IMR-90 (cell line): ENCODE measurements around the gene GARIN3. TPM values are rescaled to one million over a fixed set of nuclear protein-coding genes. Genes with fewer than 3 reads are reported as not detected.

Experiments used
- ATAC-seq: fragments of 200-7000 bp; cut with Tn5 transposase; 2 replicates; pipeline ENCODE4 v1.9.1; 2020; ENCODE audit warnings: low read depth, mild to moderate bottlenecking, moderate library complexity
- BruUV-seq: library from RNA; stranded (reverse); fragments of 400-500 nt; replicated peaks from 2 replicates; lab custom pipeline; 2021; lab: Mats Ljungman, UMichigan
- CTCF ChIA-PET: fragments of 300-600 bp; formaldehyde crosslinking; extraction: SDS; loops from one replicate; lab custom pipeline; 2021; ENCODE audit warnings: antibody characterized with exemption; lab: Yijun Ruan, JAX
- POLR2A ChIA-PET: fragments of 300-600 bp; sonication (Branson Sonifier 250); formaldehyde crosslinking; loops from one replicate; lab custom pipeline; 2022; ENCODE audit warnings: antibody characterized with exemption; ENCODE audit not compliant: unreplicated experiment; lab: Charles Lee
- DNase-seq: peaks from one replicate; pipeline ENCODE4 v3.0.0; 2013
- H2AFZ ChIP-seq: replicated peaks from 2 replicates; pipeline ENCODE3; 2013; ENCODE audit warnings: low read length, mild to moderate bottlenecking; ENCODE audit not compliant: poor library complexity
- H2AK5ac ChIP-seq: 2 replicates; pipeline ENCODE4 v1.6.1; 2013; ENCODE audit warnings: low read depth, low read length, inconsistent platforms
- H2AK9ac ChIP-seq: replicated peaks from 2 replicates; pipeline ENCODE3; 2013; ENCODE audit warnings: mild to moderate bottlenecking, low read depth, low read length, moderate library complexity; ENCODE audit not compliant: poor library complexity
- H2BK120ac ChIP-seq: 2 replicates; pipeline ENCODE4 v1.6.1; 2013; ENCODE audit warnings: low read depth, low read length, inconsistent platforms
- H2BK15ac ChIP-seq: 3 replicates; pipeline ENCODE4 v1.6.1; 2013; ENCODE audit warnings: low read depth, low read length, inconsistent platforms
- H2BK20ac ChIP-seq: 2 replicates; pipeline ENCODE4 v1.6.1; 2013; ENCODE audit warnings: low read depth, mild to moderate bottlenecking, inconsistent platforms, low read length, moderate library complexity
- H2BK5ac ChIP-seq: 2 replicates; pipeline ENCODE4 v1.6.1; 2013; ENCODE audit warnings: mild to moderate bottlenecking, low read depth, low read length, inconsistent platforms; ENCODE audit not compliant: poor library complexity, severe bottlenecking
- H3K14ac ChIP-seq: replicated peaks from 2 replicates; pipeline ENCODE4 v1.6.1; 2013; ENCODE audit warnings: low read depth, low read length, inconsistent platforms
- H3K18ac ChIP-seq: 2 replicates; pipeline ENCODE4 v1.6.1; 2013; ENCODE audit warnings: low read depth, low read length, control low read depth
- H3K23ac ChIP-seq: 2 replicates; pipeline ENCODE4 v1.6.1; 2013; ENCODE audit warnings: low read depth, low read length, inconsistent platforms
- H3K27ac ChIP-seq: 2 replicates; pipeline ENCODE4 v1.5.1; 2013; ENCODE audit warnings: mild to moderate bottlenecking, control low read depth, low read length; ENCODE audit not compliant: insufficient read depth
- H3K27me3 ChIP-seq: 2 replicates; pipeline ENCODE4 v1.6.1; 2013; ENCODE audit warnings: low read length; ENCODE audit not compliant: control insufficient read depth, insufficient read depth
- H3K36me3 ChIP-seq: 2 replicates; pipeline ENCODE4 v1.6.1; 2013; ENCODE audit warnings: low read length, mixed read lengths; ENCODE audit not compliant: control insufficient read depth, insufficient read depth
- H3K4ac ChIP-seq: 2 replicates; pipeline ENCODE4 v1.6.1; 2013; ENCODE audit warnings: low read depth, low read length, inconsistent platforms
- H3K4me1 ChIP-seq: 2 replicates; pipeline ENCODE4 v1.6.1; 2013; ENCODE audit warnings: low read length, mixed read lengths; ENCODE audit not compliant: control insufficient read depth, insufficient read depth
- H3K4me2 ChIP-seq: 2 replicates; pipeline ENCODE4 v1.6.1; 2013; ENCODE audit warnings: low read depth, mild to moderate bottlenecking, control low read depth, low read length, moderate library complexity
- H3K4me3 ChIP-seq: 2 replicates; pipeline ENCODE4 v1.5.1; 2013; ENCODE audit warnings: low read depth, mild to moderate bottlenecking, control low read depth, low read length, moderate library complexity; ENCODE audit not compliant: insufficient read depth
- H3K56ac ChIP-seq: 2 replicates; pipeline ENCODE4 v1.6.1; 2013; ENCODE audit warnings: low read length, inconsistent platforms; ENCODE audit not compliant: insufficient read depth; ENCODE audit errors: extremely low read depth
- H3K79me1 ChIP-seq, 2 experiments: 2 replicates each; pipeline ENCODE4 v1.6.1; 2013; ENCODE audit warnings: low read length in 2 of 2, inconsistent platforms in 1 of 2, low read depth in 1 of 2
- H3K9ac ChIP-seq: 2 replicates; pipeline ENCODE4 v1.6.1; 2013; ENCODE audit warnings: low read depth, low read length, control low read depth
- H3K9me1 ChIP-seq: 2 replicates; pipeline ENCODE4 v1.6.1; 2013; ENCODE audit warnings: low read length, inconsistent platforms; ENCODE audit not compliant: insufficient read depth
- H3K9me3 ChIP-seq: 2 replicates; pipeline ENCODE4 v1.6.1; 2013; ENCODE audit warnings: low read length; ENCODE audit not compliant: control insufficient read depth, insufficient read depth
- H4K20me1 ChIP-seq: 2 replicates; pipeline ENCODE4 v1.6.1; 2013; ENCODE audit warnings: low read length, inconsistent platforms; ENCODE audit not compliant: insufficient read depth
- H4K5ac ChIP-seq: 2 replicates; pipeline ENCODE4 v1.6.1; 2013; ENCODE audit warnings: mild to moderate bottlenecking, low read depth, low read length, control low read depth
- H4K8ac ChIP-seq, 2 experiments: 2 replicates each; pipeline ENCODE4 v1.6.1; 2013; ENCODE audit warnings: low read depth in 2 of 2, low read length in 2 of 2, control low read depth in 1 of 2, inconsistent platforms in 1 of 2
- H4K91ac ChIP-seq: 2 replicates; pipeline ENCODE4 v1.6.1; 2013; ENCODE audit warnings: low read depth, low read length, inconsistent platforms; ENCODE audit not compliant: insufficient read depth
- BHLHE40 ChIP-seq: fragments of 150-350 bp; IDR thresholded peaks from 2 replicates; pipeline ENCODE4 v1.6.1; 2016; ENCODE audit warnings: mild to moderate bottlenecking, low read depth, low read length
- CEBPB ChIP-seq: IDR thresholded peaks from 2 replicates; pipeline ENCODE4 v1.6.1; 2012; ENCODE audit warnings: low read depth, low read length, improper control_type of control experiment
- CHD1 ChIP-seq: IDR thresholded peaks from 2 replicates; pipeline ENCODE4 v1.6.1; 2012; ENCODE audit warnings: low read depth, low read length, improper control_type of control experiment
- CTCF ChIP-seq: conservative IDR thresholded peaks from 2 replicates; pipeline ENCODE4 v1.5.1; 2012; ENCODE audit warnings: mild to moderate bottlenecking, low read depth, low read length, improper control_type of control experiment
- ELK1 ChIP-seq: fragments of 150-350 bp; IDR thresholded peaks from 2 replicates; pipeline ENCODE4 v1.6.1; 2016; ENCODE audit warnings: low read depth, mild to moderate bottlenecking, low read length, moderate library complexity, borderline replicate concordance
- FOS ChIP-seq: fragments of 150-350 bp; IDR thresholded peaks from 2 replicates; pipeline ENCODE4 v1.6.1; 2016; ENCODE audit warnings: low read depth, low read length
- MAFK ChIP-seq: IDR thresholded peaks from 2 replicates; pipeline ENCODE4 v1.6.1; 2012; ENCODE audit warnings: low read depth, low read length, improper control_type of control experiment
- MAZ ChIP-seq: IDR thresholded peaks from 2 replicates; pipeline ENCODE4 v1.6.1; 2012; ENCODE audit warnings: low read depth, mild to moderate bottlenecking, low read length, improper control_type of control experiment, moderate library complexity, borderline replicate concordance
- MXI1 ChIP-seq: IDR thresholded peaks from 2 replicates; pipeline ENCODE4 v1.6.1; 2012; ENCODE audit warnings: low read depth, mild to moderate bottlenecking, low read length, moderate library complexity, borderline replicate concordance
- NFE2L2 ChIP-seq: fragments of 150-350 bp; IDR thresholded peaks from 2 replicates; pipeline ENCODE4 v1.6.1; 2016; ENCODE audit warnings: low read depth, mild to moderate bottlenecking, low read length
- POLR2A ChIP-seq: IDR thresholded peaks from 2 replicates; pipeline ENCODE4 v1.6.1; 2012; ENCODE audit warnings: mild to moderate bottlenecking, low read depth, low read length
- RAD21 ChIP-seq: IDR thresholded peaks from 2 replicates; pipeline ENCODE4 v1.6.1; 2012; ENCODE audit warnings: low read length, improper control_type of control experiment
- RCOR1 ChIP-seq: IDR thresholded peaks from 2 replicates; pipeline ENCODE4 v1.6.1; 2012; ENCODE audit warnings: mild to moderate bottlenecking, low read length, improper control_type of control experiment; ENCODE audit not compliant: insufficient replicate concordance
- RFX5 ChIP-seq: IDR thresholded peaks from 2 replicates; pipeline ENCODE4 v1.8.0; 2012; ENCODE audit warnings: low read depth, mild to moderate bottlenecking, low read length, moderate library complexity
- SMC3 ChIP-seq: fragments of 150-350 bp; IDR thresholded peaks from 2 replicates; pipeline ENCODE4 v1.6.1; 2016; ENCODE audit warnings: low read depth, mild to moderate bottlenecking, antibody characterized with exemption, low read length, moderate library complexity
- USF2 ChIP-seq: fragments of 150-350 bp; IDR thresholded peaks from 2 replicates; pipeline ENCODE4 v1.6.1; 2017; ENCODE audit warnings: mild to moderate bottlenecking, antibody characterized with exemption, low read length, low read depth
- WGBS, 2 experiments: methylation state at CpG; one replicate each; pipeline versions ENCODE4 v1.1.5 to v1.1.7; 2013; ENCODE audit warnings: missing lambda C conversion rate in 2 of 2; ENCODE audit not compliant: insufficient read length in 1 of 2; ENCODE audit errors: extremely low coverage in 2 of 2; 5-methylcytosine and 5-hydroxymethylcytosine counted together
- dilution Hi-C: fragments of 300-500 bp; cut with HindIII; formaldehyde crosslinking; loops from one replicate; pipeline ENCODE4 v1.14.3; 2018; ENCODE audit warnings: low sequenced_read_pairs; ENCODE audit not compliant: unreplicated experiment
- in situ Hi-C: fragments of 300-500 bp; cut with MboI; formaldehyde crosslinking; loops from 3 replicates; pipeline ENCODE4 v1.14.3; 2019; ENCODE audit warnings: low sequenced_read_pairs, inconsistent platforms, mixed read lengths
- intact Hi-C: fragments of 100-400 bp; cut with micrococcal nuclease; formaldehyde crosslinking; loops from 2 replicates; pipeline ENCODE4 v1.10.0; 2022
- polyA plus RNA-seq, 3 experiments: library from polyadenylated mRNA; depleted of rRNA; stranded (reverse); fragments of >200 nt; gene quantifications; 2 replicates each; pipeline ENCODE4 v1.2.3, GENCODE V29; 2012; ENCODE audit warnings: low replicate concordance in 1 of 3
- total RNA-seq: library from RNA; depleted of rRNA; stranded (reverse); fragments of >200 nt; gene quantifications from 2 replicates; pipeline ENCODE4 v1.2.3, GENCODE V29; 2012

The GARIN3 gene
- total and polyA plus RNA-seq, 2 of the 4 experiments (the other 2 are of a cell fraction): not detected

- Histone ChIP-seq H2AK5ac (no peak overlapping the region), H2BK20ac (no peak overlapping the region), H3K27me3 (no peaks in the 10 kb centered on the region), H2AFZ (no peak overlapping the region), H3K14ac (no peak overlapping the region), H2BK120ac (no peak overlapping the region), H2BK15ac (no peak overlapping the region), H3K9me1 (no peaks in the 10 kb centered on the region), H3K27ac (no peak overlapping the region), H3K56ac (no peak overlapping the region), H4K20me1 (no peaks in the 10 kb centered on the region), H3K4me2 (no peak overlapping the region), H3K9ac (no peak overlapping the region), H3K36me3 (no peaks in the 10 kb centered on the region), H3K9me3 (no peaks in the 10 kb centered on the region), H3K23ac (no peak overlapping the region), H3K79me1 (no peaks in the 10 kb centered on the region), H2AK9ac (no peak overlapping the region), H3K4ac (no peak overlapping the region), H3K4me3 (no peak overlapping the region), H3K4me1 (peaks cover 2% of the 10 kb centered on the region; the same call in 1 of the 2 replicates), H4K91ac (no peak overlapping the region), H4K5ac (no peak overlapping the region), H4K8ac (no peak overlapping the region), H2BK5ac (no peak overlapping the region), H3K18ac (no peak overlapping the region)
- BruUV-seq: no TSS peak
- no CpG with 5 or more reads among the region's 1 CpG for WGBS, 2 experiments
- in situ Hi-C loops: no loop called here
- DNase-seq (no peak), ATAC-seq (no peak)
- CTCF ChIA-PET: interaction anchor here (1.9 kb wide), 1 partner anchor 28 kb away, joined by 5 read pairs; the partner anchor contains the start of gene MED7
- no peak for TF ChIP-seq MXI1
- no peak for TF ChIP-seq USF2
- TF ChIP-seq MAZ: no peak
- no peak for TF ChIP-seq POLR2A
- TF ChIP-seq RCOR1: no peak
- no peak for TF ChIP-seq RFX5
- no peak for TF ChIP-seq CHD1
- no peak for TF ChIP-seq SMC3
- TF ChIP-seq BHLHE40: no peak
- TF ChIP-seq RAD21: no peak
- no peak for TF ChIP-seq ELK1
- TF ChIP-seq FOS: no peak
- TF ChIP-seq CEBPB: no peak
- TF ChIP-seq MAFK: no peak
- TF ChIP-seq CTCF: no peak
- TF ChIP-seq NFE2L2: no peak
- POLR2A ChIA-PET: no interaction called here
- dilution Hi-C loops: no loop called here
- intact Hi-C loops: no loop called here
Observed at GRCh38 chr5:157115502-157115901, 50.6 kb downstream of the GARIN3 start.
